ENCODE measurements around the gene OR4C3. TPM values are rescaled to one million over a fixed set of nuclear protein-coding genes. Genes with fewer than 3 reads are reported as not detected.

OR4C3 gene
- total and polyA plus RNA-seq, 4 donors: not detected

- WGBS: 66% methylated on average over 2 of the region's 2 CpGs
Observed at GRCh38 chr11:48366365-48366764, 41.6 kb downstream of the OR4C3 start, which contains the start of gene OR4C5. Gene OR4C5, minus strand, starts transcription at chr11:48366465. Its CDS starts 0 bp downstream, at chr11:48366465.

More at GRCh38 chr11:48366365-48366764, 41.6 kb downstream of the OR4C3 start, which contains the start of gene OR4C5:
- H3K9ac ChIP-seq (ENCODE audit: low read depth in 1 of 2, low read length in 2 of 2): no peak within 1 kb of the TSS
- DNase-seq (ENCODE audit: low spot score): no peak
- H3K9me3 ChIP-seq (ENCODE audit: control insufficient read depth in 4 of 4, low read length in 3 of 4): no peaks in the 10 kb centered on the region
- TF ChIP-seq, protein P1, sequence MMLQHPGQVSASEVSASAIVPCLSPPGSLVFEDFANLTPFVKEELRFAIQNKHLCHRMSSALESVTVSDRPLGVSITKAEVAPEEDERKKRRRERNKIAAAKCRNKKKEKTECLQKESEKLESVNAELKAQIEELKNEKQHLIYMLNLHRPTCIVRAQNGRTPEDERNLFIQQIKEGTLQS (IDR thresholded peaks at IDR 0.05): no peak
- TF ChIP-seq ZBTB33 (IDR thresholded peaks at IDR 0.05): no peak
- no peak for TF ChIP-seq JUND (IDR thresholded peaks at IDR 0.05)
- TF ChIP-seq YY1 (IDR thresholded peaks at IDR 0.05): no peak
- TF ChIP-seq MAX (IDR thresholded peaks at IDR 0.05): no peak
- no peak for TF ChIP-seq GABPA (IDR thresholded peaks at IDR 0.05 in 1 of 2, conservative IDR thresholded peaks at IDR 0.05 in 1 of 2)
- no peak for TF ChIP-seq FOXA1 (IDR thresholded peaks at IDR 0.05)
- TF ChIP-seq, protein P2, sequence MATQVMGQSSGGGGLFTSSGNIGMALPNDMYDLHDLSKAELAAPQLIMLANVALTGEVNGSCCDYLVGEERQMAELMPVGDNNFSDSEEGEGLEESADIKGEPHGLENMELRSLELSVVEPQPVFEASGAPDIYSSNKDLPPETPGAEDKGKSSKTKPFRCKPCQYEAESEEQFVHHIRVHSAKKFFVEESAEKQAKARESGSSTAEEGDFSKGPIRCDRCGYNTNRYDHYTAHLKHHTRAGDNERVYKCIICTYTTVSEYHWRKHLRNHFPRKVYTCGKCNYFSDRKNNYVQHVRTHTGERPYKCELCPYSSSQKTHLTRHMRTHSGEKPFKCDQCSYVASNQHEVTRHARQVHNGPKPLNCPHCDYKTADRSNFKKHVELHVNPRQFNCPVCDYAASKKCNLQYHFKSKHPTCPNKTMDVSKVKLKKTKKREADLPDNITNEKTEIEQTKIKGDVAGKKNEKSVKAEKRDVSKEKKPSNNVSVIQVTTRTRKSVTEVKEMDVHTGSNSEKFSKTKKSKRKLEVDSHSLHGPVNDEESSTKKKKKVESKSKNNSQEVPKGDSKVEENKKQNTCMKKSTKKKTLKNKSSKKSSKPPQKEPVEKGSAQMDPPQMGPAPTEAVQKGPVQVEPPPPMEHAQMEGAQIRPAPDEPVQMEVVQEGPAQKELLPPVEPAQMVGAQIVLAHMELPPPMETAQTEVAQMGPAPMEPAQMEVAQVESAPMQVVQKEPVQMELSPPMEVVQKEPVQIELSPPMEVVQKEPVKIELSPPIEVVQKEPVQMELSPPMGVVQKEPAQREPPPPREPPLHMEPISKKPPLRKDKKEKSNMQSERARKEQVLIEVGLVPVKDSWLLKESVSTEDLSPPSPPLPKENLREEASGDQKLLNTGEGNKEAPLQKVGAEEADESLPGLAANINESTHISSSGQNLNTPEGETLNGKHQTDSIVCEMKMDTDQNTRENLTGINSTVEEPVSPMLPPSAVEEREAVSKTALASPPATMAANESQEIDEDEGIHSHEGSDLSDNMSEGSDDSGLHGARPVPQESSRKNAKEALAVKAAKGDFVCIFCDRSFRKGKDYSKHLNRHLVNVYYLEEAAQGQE (IDR thresholded peaks at IDR 0.05): no peak
- TF ChIP-seq EGR1 (IDR thresholded peaks at IDR 0.05; ENCODE audit: low read depth in 2 of 2): no peak
- no peak for TF ChIP-seq NR2F2 (IDR thresholded peaks at IDR 0.05)
- no peak for TF ChIP-seq HNF4G (IDR thresholded peaks at IDR 0.05)
- no peak for TF ChIP-seq SP1 (IDR thresholded peaks at IDR 0.05)
- no peak within 1 kb of the TSS for H3K27ac ChIP-seq (ENCODE audit: low read depth in 1 of 2, low read length in 2 of 2)
- no peaks in the 10 kb centered on the region for H3K4me1 ChIP-seq (ENCODE audit: control insufficient read depth in 4 of 4, insufficient read depth in 4 of 4, low read length in 3 of 4)
- H3K27me3 ChIP-seq (ENCODE audit: control insufficient read depth in 4 of 4, insufficient read depth in 4 of 4, low read length in 3 of 4): no peaks in the 10 kb centered on the region
- no peak within 1 kb of the TSS for H3K4me3 ChIP-seq (ENCODE audit: low read depth in 1 of 3, low read length in 3 of 3)
- no peaks in the 10 kb centered on the region for H3K36me3 ChIP-seq (ENCODE audit: control insufficient read depth in 4 of 4, insufficient read depth in 3 of 4, low read depth in 1 of 4, low read length in 3 of 4)

Other genes starting within 250 kb of the OR4C3 start
- not detected for gene OR4B1, start 108.1 kb upstream of the OR4C3 start, total RNA-seq
- not detected for gene OR4B1, start 108.1 kb upstream of the OR4C3 start, polyA plus RNA-seq
- gene OR4X2, start 79.8 kb upstream of the OR4C3 start, total RNA-seq: not detected
- gene OR4X2, start 79.8 kb upstream of the OR4C3 start, polyA plus RNA-seq: not detected
- gene OR4X1, start 61.1 kb upstream of the OR4C3 start, total RNA-seq: not detected
- gene OR4X1, start 61.1 kb upstream of the OR4C3 start, polyA plus RNA-seq: not detected
- gene OR4S1, start 18.7 kb upstream of the OR4C3 start, total RNA-seq: not detected
- not detected for gene OR4S1, start 18.7 kb upstream of the OR4C3 start, polyA plus RNA-seq
- gene OR4C5, start 41.5 kb downstream of the OR4C3 start, total RNA-seq: not detected
- gene OR4C5, start 41.5 kb downstream of the OR4C3 start, polyA plus RNA-seq: not detected
- gene OR4A47, start 163.9 kb downstream of the OR4C3 start, total RNA-seq: not detected
- not detected for gene OR4A47, start 163.9 kb downstream of the OR4C3 start, polyA plus RNA-seq